GM21423 (cell line): ENCODE data around the gene KLRC1.
"Not testable (repeated sequence)": the region's sequence is repeated elsewhere in the genome, so short reads cannot be mapped to it uniquely, and the experiment has no call there.

Experiments used
- ATAC-seq: cut with Tn5 transposase; IDR thresholded peaks from one replicate; pipeline ENCODE4 v1.9.1; 2021; ENCODE audit warnings: mild to moderate bottlenecking, moderate library complexity; ENCODE audit not compliant: unreplicated experiment

Gene KLRC1

DNA sequence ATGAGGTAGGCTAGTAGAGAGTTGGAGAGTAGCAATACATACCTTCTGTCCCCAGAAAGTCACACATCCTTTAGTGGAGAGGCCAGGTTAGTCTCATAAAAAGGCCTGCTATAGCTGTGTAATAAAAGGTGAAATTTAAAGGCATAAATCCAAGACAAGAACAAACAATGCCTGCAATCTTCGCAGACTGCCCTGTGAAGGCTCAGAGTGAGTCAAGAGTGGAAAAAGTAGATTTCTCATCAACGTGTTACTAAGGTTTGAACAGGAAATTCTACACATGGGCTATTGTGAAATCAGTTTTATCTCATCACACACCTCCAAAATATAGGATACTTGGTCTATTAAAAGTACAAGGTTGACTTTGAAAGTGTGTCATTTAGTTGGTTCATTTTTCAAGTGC lies at the start of gene KLRC1:
TSS of gene KLRC1 (minus strand) at position 222 of the 400 bp plus-strand sequence. CDS start 2,221 bp downstream, outside the sequence.
- ATAC-seq: no peak

DNA sequence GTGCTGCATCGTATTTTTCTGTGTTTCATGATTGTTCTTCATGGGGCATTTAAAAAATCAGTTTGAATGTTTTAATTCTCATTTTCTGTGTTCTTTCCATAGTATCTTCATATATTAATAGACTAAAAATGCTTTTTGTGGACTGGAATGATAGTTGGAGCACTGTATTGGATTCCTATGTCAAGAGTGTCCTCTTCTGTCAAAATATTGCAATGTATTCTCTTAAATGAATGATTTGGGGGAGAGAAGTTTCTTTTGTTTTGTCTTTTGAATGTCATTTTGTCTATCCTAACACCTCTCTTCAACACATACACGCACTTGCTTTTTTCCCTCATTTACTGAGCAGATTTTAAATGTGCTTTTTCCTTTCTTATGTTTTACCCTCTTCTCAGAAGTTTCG lies 47.9 kb upstream of the KLRC1 start:
- no peak for ATAC-seq

DNA sequence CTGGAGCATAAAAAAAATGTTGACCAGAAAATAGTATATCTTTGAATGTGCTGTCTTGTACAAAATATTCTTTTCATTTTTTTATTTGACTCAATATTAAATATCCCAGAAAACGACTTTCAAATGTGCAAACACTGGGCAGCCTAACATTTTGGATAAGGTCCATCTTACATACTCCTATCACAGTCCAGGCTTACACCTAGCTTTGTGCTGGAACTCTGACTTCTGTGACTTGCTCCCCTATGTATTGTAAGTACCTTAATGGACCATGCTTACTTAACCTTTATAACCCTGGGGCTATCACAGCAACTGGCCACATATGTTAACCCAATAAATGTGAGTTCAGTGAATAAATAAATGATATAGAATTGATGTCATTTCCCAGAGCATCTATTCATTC lies 44.9 kb upstream of the KLRC1 start:
- no peak for ATAC-seq

DNA sequence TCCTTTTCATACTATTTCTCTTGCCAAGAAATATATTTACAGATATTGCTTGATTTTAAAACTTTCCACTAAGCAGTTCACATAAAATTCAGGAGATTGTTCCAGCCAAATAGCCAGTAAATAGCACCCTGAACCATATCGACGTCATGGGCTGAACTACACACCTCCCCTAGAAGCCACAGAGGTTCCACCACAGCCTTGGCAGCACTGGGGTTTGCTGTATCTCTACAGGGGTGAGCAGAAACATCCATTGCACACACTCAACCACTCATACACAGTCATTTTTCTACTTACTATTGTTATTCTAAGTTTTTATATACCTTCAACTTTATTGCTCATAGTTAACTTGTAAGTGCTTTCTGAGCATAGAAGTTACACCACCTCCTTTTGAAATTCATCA lies 44.4 kb upstream of the KLRC1 start:
- ATAC-seq: no peak

DNA sequence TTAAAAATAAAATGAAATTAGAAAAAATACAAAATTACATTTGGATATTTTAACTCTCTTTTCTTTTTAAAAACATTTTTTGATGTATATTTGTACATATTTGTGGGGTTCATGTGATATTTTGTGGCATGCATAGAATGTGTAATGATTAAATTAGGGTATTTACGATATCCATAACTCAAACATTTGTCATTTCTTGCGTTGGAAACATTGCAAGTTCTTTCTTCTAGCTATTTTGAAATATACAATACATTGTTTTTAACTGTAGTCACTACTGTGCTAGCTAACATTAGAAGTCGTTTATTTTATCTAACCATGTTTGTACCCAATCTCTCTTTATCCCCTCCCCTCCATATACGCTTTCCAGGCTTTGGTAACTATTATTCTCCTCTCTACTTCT lies 38.6 kb upstream of the KLRC1 start:
- no peak for ATAC-seq

DNA sequence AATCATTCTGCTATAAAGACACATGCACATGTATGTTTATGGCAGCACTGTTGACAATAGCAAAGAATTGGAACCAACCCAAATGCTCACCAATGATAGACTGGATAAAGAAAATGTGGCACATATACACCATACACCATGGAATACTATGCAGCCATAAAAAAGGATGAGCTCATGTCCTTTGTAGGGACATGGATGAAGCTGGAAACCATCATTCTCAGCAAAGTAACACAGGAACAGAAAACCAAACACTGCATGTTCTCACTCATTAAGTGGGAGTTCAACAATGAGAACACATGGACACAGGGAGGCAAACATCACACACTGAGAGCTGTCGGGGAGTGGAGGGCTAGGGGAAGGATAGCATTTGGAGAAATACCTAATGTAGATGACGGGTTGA lies 34.2 kb upstream of the KLRC1 start:
- ATAC-seq: not testable (repeated sequence)

DNA sequence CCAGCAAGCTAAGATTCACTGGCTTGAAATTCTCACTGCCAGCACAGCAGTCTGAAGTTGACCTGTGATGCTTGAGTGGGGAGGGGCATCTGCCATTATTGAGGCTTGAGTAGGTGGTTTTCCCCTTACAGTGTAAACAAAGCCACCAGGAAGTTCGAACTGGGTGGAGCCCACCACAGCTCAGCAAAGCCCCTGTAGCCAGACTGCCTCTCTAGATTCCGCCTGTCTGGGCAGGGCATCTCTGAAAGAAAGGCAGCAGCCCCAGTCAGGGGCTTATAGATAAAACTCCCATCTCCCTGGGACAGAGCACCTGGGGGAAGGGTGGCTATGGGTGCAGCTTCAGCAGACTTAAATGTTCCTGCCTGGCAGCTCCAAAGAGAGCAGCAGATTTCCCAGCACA lies 28.7 kb upstream of the KLRC1 start:
- not testable (repeated sequence) for ATAC-seq

DNA sequence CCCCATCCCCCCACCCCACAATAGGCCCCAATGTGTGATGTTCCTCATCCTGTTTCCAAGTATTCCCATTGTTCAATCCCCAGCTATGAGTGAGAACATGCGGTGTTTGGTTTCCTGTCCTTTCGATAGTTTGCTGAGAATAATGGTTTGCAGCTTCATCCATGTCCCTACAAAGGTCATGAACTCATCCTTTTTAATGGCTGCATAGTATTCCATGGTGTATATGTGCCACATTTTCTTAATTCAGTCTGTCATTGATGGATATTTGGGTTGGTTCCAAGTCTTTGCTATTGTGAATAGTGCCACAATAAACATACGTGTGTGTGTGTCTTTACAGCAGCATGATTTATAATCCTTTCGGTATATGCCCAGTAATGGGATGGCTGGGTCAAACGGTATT lies 19.6 kb upstream of the KLRC1 start:
- not testable (repeated sequence) for ATAC-seq

DNA sequence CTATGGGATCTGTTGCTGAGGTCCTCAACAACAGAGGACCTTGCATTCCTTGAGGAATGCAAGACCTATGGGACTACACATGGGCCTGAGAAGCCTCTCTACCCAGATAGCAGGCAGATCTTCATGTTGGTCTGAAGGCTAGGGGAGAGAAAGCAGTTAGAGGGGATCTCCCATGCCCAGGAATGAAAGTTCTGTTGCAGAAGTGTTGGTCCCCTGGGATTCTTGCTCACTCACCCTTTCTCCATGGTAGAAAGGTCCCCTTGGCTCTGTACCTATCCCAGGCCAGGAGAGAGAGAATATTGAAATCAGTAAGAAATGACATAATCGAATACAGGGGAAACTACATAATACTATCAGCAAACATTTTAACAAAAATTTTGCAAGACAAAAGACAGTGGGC lies 16.5 kb upstream of the KLRC1 start:
- ATAC-seq: no peak

DNA sequence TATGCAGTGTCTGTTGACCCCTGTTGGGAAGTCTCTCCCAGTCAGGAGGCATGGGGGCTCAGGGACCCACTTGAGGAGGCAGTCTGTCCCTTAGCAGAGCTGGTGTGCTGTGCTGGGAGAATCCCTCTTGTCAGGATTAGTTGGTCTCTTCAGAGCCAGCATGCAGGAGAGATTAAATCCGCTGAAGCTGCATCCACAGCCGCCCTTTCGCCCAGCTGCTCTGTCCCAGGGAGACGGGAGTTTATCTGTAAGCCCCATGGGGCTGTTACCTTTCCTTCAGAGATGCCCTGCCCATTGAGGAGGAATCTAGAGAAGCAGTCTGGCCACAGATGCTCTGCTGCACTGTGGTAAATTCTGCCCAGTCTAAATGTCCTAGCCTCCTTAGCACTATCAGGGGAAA lies 13.1 kb upstream of the KLRC1 start:
- no peak for ATAC-seq

DNA sequence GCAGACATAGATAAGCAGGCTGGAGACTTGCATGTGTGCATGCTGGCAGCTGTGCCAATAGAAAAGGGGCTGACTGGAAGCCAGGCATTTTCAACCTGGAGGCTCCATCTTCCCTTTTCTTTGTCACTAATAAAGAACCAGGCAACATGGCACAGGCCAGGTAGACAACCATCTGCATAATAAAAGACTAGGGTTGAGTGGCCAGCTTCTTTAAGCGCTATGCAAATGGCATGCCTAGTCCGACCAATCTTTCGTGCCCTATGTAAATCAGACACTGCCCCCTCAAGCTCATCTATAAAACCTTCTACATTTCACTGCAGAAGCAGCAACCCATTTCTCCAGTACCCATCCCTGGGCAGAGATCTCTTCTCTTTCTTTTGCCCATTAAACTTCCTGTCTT lies 4.6 kb upstream of the KLRC1 start:
- ATAC-seq: no peak

DNA sequence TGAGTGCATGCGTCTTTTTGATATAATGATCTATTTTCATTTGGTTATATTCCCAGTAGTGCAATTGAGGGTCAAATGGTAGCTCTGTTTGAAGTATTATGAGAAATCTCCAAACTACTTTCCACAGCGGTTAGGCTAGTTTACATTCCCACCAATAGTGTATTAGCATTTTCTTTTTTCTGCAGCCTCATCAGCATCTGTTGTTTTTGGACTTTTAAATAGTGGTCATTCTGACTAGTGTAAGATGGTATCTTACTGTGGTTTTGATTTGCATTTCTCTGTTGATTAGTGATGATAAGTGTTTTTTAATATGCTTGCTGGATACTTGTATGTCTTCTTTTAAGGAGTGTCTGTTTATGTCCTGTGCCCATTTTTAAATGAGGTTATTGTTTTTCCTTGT lies 3.7 kb upstream of the KLRC1 start:
- no peak for ATAC-seq

DNA sequence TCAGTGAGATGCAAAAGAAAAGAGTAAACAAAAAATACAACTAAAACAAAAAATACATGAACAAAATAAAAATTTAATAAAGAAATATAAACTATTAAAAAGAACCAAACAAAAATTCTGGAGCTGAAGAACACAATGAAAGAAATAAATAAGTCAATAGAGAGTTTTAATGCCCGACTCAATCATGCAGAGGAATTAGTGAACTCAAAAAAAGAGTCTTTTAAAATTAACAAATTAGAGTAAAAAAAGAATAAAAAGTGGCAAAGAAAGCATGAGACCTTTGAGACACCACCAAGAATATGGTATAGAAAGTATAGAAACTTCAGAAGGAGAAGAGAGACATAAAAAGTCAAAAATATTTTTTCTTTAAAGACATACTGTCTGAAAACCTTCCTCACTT lies 2.6 kb upstream of the KLRC1 start:
- ATAC-seq: no peak

DNA sequence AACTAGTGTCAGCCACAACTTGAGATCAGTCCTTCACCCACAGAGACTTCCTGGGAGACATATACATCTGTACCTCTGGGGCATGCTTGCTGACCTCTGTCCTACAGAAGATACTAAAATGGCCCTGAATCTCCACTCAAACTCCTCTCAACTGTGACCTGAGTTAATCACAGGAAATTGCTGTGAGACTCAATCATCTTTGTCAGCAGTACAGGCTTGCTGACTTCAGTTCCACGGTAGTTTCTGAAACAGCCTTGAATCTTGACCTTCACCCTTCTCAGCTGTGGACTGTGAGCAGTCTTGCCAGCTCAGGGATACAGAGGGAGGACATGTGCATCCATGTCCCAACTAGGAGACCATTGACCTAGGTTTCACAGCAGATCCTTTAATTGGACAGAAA lies 1.4 kb upstream of the KLRC1 start:
- ATAC-seq: no peak

DNA sequence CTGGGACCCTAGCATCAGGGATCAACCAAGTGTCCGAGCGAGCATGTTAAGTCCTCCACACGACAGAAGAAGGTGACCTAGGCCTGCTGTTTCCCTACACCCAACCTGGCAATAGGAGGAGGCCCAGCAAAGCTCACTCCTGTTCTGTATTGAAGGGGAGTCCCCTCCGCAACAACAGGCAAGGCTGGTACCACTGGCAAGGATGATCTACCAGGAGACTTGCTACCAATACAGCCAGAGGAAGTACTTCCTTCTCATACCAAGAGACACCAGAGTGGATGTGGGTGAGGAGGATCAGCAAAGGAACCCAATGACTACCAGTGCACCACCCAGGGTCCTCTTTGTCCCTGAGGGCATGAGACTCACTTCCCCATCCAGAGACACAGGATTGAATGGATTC lies 4.9 kb downstream of the KLRC1 start:
- no peak for ATAC-seq

DNA sequence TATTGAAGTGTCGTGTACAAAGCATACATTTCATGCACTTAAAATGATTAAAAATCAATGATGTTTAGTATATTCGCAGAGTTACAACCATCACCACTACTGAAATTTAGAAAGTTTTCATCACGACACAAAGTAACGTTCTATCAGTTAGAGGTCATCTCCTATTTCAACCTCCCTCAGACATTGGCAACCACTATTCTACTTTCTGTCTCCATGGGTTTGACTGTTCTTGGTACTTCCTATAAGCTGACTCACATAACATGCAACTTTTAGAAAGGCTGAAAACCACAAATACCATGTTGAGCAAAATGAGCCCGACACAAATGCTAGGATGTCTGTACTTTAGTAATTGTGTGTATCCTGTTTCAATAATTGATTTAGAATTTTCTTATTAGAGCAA lies 7.1 kb downstream of the KLRC1 start:
- not testable (repeated sequence) for ATAC-seq

DNA sequence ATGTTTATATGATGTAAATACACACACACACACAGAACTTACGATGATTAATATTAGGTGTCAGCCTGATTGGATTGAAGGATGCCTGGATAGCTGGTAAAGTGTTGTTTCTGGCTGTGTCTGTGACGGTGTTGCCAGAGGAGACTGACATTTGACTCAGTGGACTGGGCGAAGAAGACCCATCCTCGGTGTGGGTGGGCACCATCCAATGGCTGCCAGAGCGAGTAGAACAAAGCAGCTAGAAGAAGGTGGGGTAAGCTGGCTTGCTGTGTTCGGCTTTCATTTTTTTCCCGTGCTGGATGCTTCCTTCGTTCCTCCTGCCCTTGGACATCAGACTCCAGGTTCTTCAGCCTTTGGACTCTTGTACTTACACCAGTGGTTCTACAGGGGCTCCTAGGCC lies 12.0 kb downstream of the KLRC1 start:
- not testable (repeated sequence) for ATAC-seq

DNA sequence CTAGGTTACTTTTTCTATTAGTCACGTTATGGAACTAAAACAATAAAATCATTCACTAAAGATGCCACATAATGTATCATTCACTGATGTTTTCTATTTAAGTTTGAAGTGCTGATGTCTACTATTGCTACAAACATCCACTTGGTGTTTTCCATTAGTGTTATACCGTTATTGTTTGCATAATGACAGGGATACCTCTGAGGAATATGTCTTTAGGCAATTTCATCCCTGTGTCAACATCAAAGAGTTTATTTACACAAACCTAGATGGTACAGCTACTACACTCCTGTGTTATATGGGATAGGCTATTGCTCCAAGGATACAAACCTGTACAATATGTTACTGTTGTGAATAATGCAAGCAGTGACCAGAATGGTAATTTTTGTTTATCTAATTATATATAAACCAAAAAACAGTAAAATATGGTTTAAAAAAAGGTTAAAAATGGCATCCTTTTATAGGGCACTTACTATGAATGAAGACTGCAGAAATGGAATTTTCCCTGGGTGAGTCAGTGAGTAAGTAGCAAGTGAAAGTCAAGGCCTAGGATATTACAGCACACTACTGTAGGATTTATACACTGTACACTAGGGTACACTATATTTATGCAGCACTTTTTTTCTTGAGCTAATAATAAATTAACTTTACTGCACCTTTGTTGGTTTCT lies 13.4 kb downstream of the KLRC1 start:
- not testable (repeated sequence) for ATAC-seq

DNA sequence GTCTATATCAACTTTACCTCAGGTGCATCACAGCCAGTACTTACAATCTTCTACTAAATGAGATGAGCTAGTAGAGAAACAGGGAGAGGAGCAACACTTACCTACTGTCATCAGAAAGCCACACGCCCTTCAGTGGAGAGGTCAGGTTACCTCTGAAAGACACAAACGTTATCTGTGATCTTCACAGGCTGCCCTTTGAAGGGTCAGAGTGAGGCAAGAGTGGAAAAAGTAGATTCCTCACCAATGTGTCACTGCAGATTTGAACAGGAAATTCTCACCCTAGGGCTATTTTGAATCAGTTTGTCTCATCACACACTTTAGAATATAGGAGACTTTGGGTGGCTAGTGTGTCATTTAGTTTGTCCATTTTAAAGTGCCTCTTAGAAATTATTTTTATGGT lies 15.6 kb downstream of the KLRC1 start:
- not testable (repeated sequence) for ATAC-seq

DNA sequence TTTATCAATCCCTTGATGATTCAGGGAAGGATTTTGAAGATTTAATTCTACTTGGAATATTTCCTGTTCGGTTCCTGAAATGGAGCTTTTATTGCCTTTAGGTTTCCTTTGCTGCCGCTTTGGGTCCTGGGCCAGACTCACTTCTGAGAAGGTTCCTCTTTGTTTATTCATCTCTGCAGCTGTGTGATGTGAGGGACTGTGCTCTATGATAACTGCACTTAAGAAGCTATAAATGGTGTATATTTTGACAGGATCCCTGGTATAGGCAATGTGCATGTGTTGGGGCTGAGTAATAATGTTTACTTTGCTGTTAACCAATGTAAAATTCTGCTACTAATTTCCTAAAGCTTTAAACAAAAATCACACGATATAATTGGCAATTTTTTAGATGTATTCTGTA lies 17.4 kb downstream of the KLRC1 start, which contains the start of gene KLRC2:
TSS of gene KLRC2 (minus strand) at position 195 of the 400 bp plus-strand sequence. CDS start at position 171, 24 bp downstream.
- not testable (repeated sequence) for ATAC-seq

DNA sequence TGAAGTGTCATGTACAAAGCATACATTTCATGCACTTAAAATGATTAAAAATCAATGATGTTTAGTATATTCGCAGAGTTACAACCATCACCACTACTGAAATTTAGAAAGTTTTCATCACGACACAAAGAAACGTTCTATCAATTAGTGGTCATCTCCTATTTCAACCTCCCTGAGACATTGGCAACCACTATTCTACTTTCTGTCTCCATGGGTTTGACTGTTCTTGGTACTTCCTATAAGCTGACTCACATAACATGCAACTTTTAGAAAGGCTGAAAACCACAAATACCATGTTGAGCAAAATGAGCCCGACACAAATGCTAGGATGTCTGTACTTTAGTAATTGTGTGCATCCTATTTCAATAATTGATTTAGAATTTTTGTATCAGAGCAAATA lies 22.6 kb downstream of the KLRC1 start:
- ATAC-seq: not testable (repeated sequence)

DNA sequence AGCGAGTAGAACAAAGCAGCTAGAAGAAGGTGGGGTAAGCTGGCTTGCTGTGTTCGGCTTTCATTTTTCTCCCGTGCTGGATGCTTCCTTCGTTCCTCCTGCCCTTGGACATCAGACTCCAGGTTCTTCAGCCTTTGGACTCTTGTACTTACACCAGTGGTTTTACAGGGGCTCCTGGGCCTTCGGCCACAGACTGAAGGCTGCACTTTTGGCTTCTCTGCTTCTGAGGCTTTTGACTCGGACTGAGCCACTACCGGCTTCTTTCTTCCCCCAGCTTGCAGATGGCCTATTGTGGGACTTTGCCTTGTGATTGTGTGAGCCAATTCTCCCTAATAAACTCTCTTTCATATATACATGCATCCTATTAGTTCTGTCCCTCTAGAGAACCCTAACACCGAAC lies 27.2 kb downstream of the KLRC1 start:
- ATAC-seq: not testable (repeated sequence)

DNA sequence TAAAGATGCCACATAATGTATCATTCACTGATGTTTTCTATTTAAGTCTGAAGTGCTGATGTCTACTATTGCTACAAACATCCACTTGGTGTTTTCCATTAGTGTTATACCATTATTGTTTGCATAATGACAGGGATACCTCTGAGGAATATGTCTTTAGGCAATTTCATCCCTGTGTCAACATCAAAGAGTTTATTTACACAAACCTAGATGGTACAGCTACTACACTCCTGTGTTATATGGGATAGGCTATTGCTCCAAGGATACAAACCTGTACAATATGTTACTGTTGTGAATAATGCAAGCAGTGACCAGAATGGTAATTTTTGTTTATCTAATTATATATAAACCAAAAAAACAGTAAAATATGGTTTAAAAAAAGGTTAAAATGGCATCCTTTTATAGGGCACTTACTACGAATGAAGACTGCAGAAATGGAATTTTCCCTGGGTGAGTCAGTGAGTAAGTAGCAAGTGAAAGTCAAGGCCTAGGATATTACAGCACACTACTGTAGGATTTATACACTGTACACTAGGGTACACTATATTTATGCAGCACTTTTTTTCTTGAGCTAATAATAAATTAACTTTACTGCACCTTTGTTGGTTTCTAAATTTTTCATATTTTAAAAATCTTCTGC lies 28.8 kb downstream of the KLRC1 start:
- not testable (repeated sequence) for ATAC-seq
